Measurements from ENCODE around the gene PLAC1. TPM values are rescaled to one million over a fixed set of nuclear protein-coding genes. Genes with fewer than 3 reads are reported as not detected.

PLAC1 gene
- total RNA-seq, 6 experiments from 2014 or later = 0.51 TPM; not detected in 5

DNA sequence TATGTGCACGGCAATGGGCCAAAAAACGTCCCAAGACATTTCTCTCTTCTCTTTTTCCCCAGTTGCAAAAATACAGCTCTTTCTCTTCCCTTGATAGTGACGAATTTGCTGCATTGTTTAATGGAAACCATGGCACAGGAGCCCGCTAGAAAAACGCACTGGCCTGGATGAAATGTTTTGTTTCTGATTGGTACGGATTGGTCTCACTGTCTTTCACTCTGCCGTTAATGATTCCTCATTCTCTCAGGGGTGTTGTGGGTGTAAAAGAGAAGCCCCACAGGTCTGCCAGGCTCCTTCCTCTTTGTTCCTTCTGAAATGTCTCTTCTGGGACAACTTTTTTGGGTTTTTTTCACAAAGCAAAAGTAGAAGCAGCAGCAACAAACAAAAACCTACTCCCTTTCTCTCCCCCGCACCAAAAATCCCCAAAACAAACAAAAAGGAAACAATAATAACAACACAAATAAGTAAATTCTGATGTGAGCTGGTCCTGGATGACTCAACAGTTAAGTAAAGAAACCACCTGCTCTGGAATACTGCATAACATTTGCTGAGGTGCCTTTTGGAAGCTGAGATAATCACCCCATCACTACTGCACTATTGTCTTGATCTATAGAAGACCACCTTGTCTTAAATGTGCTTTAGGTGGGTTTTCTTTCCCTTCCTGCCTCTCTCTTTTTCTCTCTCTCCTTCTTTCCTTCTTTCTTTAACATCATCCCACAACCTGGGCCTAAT, 89.8 kb downstream of the PLAC1 start:
- H3K4me3 Mint-ChIP-seq = no peak overlapping the region
- TF ChIP-seq, protein P1, sequence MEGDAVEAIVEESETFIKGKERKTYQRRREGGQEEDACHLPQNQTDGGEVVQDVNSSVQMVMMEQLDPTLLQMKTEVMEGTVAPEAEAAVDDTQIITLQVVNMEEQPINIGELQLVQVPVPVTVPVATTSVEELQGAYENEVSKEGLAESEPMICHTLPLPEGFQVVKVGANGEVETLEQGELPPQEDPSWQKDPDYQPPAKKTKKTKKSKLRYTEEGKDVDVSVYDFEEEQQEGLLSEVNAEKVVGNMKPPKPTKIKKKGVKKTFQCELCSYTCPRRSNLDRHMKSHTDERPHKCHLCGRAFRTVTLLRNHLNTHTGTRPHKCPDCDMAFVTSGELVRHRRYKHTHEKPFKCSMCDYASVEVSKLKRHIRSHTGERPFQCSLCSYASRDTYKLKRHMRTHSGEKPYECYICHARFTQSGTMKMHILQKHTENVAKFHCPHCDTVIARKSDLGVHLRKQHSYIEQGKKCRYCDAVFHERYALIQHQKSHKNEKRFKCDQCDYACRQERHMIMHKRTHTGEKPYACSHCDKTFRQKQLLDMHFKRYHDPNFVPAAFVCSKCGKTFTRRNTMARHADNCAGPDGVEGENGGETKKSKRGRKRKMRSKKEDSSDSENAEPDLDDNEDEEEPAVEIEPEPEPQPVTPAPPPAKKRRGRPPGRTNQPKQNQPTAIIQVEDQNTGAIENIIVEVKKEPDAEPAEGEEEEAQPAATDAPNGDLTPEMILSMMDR (IDR thresholded peaks at IDR 0.05) = no peak
- H3K36me3 Mint-ChIP-seq (ENCODE audit: low read depth) = no peaks in the 10 kb centered on the region
- no peaks in the 10 kb centered on the region for H3K9me3 Mint-ChIP-seq
- peaks cover 42% of the 10 kb centered on the region for H3K4me1 Mint-ChIP-seq (ENCODE audit: low read depth)
- no peak for DNase-seq
- H3K27ac Mint-ChIP-seq = peak overlapping the region; percentile 10; the same call in 1 of the 2 replicates
- H3K27me3 Mint-ChIP-seq (ENCODE audit: insufficient read depth) = no peaks in the 10 kb centered on the region; the same call in 1 of the 2 replicates

DNA sequence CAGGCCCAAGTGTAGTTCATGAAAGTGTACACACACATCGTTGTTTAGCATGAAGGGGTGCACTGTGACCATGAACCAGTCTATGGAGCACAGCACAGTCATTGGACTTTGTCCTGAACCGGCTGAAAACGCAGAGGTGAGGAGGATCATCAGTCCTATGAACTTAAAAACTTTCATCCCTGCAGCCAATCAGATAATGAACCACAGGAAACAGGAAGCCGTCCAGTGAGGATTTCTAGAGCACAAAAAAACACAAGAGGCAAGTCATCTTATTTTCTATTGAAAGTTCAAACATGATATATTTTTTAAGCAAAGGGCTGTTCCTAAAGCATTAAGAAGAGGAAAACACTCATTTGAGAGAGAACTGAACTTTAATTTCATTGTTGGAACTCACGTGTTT, 91.8 kb downstream of the PLAC1 start:
- H3K27me3 Mint-ChIP-seq (ENCODE audit: insufficient read depth) = no peaks in the 10 kb centered on the region; the same call in 1 of the 2 replicates
- no peaks in the 10 kb centered on the region for H3K9me3 Mint-ChIP-seq
- H3K4me1 Mint-ChIP-seq (ENCODE audit: low read depth) = peaks cover 23% of the 10 kb centered on the region

DNA sequence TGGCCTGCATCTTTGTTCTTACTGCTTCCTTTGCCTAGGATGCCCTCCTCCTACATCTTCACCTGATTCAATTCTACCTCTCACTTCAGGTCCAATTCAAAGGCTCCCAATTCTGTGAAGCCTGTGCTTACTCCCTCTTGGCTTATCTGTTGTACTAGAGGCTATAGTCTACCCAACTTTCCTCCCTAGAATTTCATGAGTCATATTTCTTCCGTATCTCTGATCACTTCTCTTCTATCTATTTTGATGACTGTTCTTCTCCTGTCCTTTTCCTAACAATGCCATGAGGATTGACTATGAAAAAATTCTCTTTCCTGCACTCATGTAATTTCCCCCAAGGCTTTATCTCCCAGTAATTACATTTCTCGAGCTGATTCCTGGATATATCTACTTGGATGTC, 96.3 kb downstream of the PLAC1 start:
- H3K27ac Mint-ChIP-seq = no peak overlapping the region
- no peak for DNase-seq
- H3K36me3 Mint-ChIP-seq (ENCODE audit: low read depth) = no peaks in the 10 kb centered on the region
- no peaks in the 10 kb centered on the region for H3K9me3 Mint-ChIP-seq
- H3K4me3 Mint-ChIP-seq = no peak overlapping the region
- H3K27me3 Mint-ChIP-seq (ENCODE audit: insufficient read depth) = no peaks in the 10 kb centered on the region; the same call in 1 of the 2 replicates
- no peaks in the 10 kb centered on the region for H3K4me1 Mint-ChIP-seq (ENCODE audit: low read depth)
- TF ChIP-seq, protein P1 (IDR thresholded peaks at IDR 0.05) = no peak

More for the DNA sequence above, 91.8 kb downstream of the PLAC1 start:
- Mint-ChIP-seq H3K4me3 (no peak overlapping the region), H3K36me3 (ENCODE audit: low read depth) (no peaks in the 10 kb centered on the region), H3K27ac (no peak overlapping the region)
- DNase-seq = no peak
- TF ChIP-seq, protein P1 (IDR thresholded peaks at IDR 0.05) = no peak

DNA sequence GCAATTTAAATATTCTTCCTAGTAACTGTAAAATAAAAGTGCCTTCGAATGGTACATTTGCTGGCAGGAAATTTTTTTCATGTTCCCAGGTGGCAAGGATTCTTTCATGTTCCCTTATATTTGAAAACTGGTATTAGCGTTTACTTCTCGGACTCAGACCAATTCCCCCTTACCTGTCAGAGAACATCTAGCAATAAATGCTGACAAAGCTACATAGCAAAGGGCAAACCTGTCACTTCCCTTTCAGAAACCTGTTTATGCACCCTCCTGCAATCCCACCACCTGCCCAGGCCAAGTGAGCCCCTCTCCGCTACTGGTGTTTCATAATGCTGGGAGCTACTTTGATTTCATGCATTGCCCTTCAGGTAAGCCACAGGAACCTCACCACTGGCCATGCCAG, 100.1 kb downstream of the PLAC1 start:
- no peak for DNase-seq
- TF ChIP-seq, protein P1 (IDR thresholded peaks at IDR 0.05) = no peak
- Mint-ChIP-seq H3K9me3 (no peaks in the 10 kb centered on the region), H3K27me3 (ENCODE audit: insufficient read depth) (no peaks in the 10 kb centered on the region), H3K4me3 (no peak overlapping the region), H3K4me1 (ENCODE audit: low read depth) (no peaks in the 10 kb centered on the region), H3K27ac (no peak overlapping the region), H3K36me3 (ENCODE audit: low read depth) (no peaks in the 10 kb centered on the region)

DNA sequence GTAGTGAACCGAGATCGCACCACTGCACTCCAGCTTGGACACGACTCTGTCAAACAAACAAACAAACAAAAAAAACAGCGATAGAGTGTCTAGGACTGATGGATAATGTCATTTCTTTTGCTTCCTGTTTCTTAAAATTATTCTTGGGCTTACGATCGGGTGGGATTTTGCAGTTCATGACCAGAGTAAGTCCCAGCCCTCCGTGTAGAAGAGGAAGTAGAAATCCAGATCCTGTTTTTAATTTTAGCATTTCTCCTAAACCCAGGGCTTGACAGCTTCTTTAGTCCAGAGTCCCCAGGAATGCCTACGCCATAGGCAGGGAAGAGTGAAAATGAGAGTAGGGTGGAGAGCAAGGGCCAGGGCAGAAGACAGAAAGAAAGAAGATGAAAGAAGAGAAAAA, 104.0 kb downstream of the PLAC1 start:
- Mint-ChIP-seq H3K27ac (no peak overlapping the region), H3K36me3 (ENCODE audit: low read depth) (no peaks in the 10 kb centered on the region), H3K4me1 (ENCODE audit: low read depth) (peaks cover 20% of the 10 kb centered on the region), H3K27me3 (ENCODE audit: insufficient read depth) (no peaks in the 10 kb centered on the region), H3K9me3 (no peaks in the 10 kb centered on the region), H3K4me3 (no peak overlapping the region)
- no peak for DNase-seq
- TF ChIP-seq, protein P1 (IDR thresholded peaks at IDR 0.05) = no peak
